ENCODE measurements around the gene PRODH. TPM values are rescaled to one million over a fixed set of nuclear protein-coding genes. Genes with fewer than 3 reads are reported as not detected.
"Not testable (repeated sequence)": the region's sequence is repeated elsewhere in the genome, so short reads cannot be mapped to it uniquely, and the experiment has no call there.

Gene PRODH
- total RNA-seq, 1 donor from 2014 or later: 1.8 TPM

GRCh38 chr22:18971321-18971751 is 35.2 kb upstream of the PRODH start:
- H3K27ac Mint-ChIP-seq (ENCODE audit: unreplicated experiment): no peak overlapping the region
- no peak for DNase-seq (ENCODE audit: low spot score)
- H3K36me3 Mint-ChIP-seq (ENCODE audit: low read depth, unreplicated experiment): no peaks in the 10 kb centered on the region
- no peak for TF ChIP-seq CTCF (IDR thresholded peaks at IDR 0.05; ENCODE audit: unreplicated experiment)
- no peaks in the 10 kb centered on the region for H3K4me1 Mint-ChIP-seq (ENCODE audit: unreplicated experiment)
- no peak overlapping the region for H3K4me3 Mint-ChIP-seq (ENCODE audit: unreplicated experiment)
- H3K27me3 Mint-ChIP-seq (ENCODE audit: unreplicated experiment): peaks cover 5% of the 10 kb centered on the region
- H3K9me3 Mint-ChIP-seq (ENCODE audit: unreplicated experiment): no peaks in the 10 kb centered on the region

DNA sequence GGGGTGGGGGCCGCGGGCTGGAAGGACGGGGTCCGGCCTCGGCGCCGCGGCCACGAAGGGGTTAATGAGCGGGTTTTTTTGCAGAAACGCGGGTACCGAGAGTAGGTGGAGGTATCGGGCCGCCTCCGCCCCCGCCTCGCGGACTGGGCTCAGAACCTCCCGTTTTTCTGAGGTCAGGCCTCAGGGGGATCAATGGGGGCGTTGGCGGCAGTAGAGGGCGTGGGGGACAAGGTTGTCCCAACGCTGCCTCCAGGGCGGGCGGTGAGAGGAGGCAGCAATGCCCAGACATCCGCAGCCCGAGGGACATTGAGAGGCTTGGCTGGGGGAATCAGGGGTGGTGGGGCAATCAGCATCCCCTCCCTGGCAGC is 34.8 kb upstream of the PRODH start:
- no peak overlapping the region for H3K27ac Mint-ChIP-seq (ENCODE audit: unreplicated experiment)
- H3K4me1 Mint-ChIP-seq (ENCODE audit: unreplicated experiment): no peaks in the 10 kb centered on the region
- no peak for TF ChIP-seq CTCF (IDR thresholded peaks at IDR 0.05; ENCODE audit: unreplicated experiment)
- DNase-seq (ENCODE audit: low spot score): no peak
- H3K36me3 Mint-ChIP-seq (ENCODE audit: low read depth, unreplicated experiment): no peaks in the 10 kb centered on the region
- peaks cover 6% of the 10 kb centered on the region for H3K27me3 Mint-ChIP-seq (ENCODE audit: unreplicated experiment)
- no peaks in the 10 kb centered on the region for H3K9me3 Mint-ChIP-seq (ENCODE audit: unreplicated experiment)
- H3K4me3 Mint-ChIP-seq (ENCODE audit: unreplicated experiment): no peak overlapping the region

DNA sequence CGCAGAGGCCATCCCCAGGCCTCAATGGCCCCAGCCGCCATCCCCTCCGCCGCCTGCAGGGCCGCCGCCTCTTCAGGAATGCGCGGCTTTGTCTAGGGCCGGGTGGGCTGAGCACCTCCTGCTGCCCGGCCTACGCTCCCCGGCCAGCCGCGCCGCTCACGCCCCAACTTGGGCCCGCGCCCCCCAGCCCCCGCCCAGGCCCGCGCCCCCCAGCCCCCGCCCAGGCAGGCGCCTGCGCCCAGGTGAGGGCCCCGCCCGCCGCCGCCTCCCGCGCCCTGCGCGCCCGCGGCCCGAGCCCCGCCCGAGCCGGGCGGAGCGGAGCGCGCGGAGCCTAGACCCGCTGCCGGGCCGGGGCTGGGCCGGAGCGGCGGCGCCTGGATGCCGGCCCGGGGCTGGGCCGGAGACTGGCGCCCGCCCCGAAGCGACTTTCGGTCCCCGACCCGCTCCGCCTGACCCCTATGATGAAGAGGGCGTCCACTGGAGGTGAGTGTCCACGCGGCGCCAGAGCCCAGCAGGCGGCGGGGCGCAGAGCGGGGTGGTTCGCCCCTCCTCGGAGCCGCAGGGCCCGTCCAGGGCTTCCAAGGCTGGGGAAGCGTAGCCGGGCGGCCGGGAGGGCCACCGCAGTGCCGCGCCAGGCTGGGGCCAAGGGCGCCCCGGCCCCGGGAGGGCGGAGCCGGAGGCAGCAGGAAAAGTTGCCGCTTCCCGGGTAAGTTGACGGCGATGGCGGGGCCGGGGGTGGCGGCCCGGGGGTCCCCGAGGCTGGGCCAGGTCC is 34.3 kb upstream of the PRODH start:
- Mint-ChIP-seq H3K36me3 (ENCODE audit: low read depth, unreplicated experiment) (no peaks in the 10 kb centered on the region), H3K4me1 (ENCODE audit: unreplicated experiment) (no peaks in the 10 kb centered on the region), H3K9me3 (ENCODE audit: unreplicated experiment) (no peaks in the 10 kb centered on the region), H3K27ac (ENCODE audit: unreplicated experiment) (no peak overlapping the region), H3K27me3 (ENCODE audit: unreplicated experiment) (peaks cover 6% of the 10 kb centered on the region), H3K4me3 (ENCODE audit: unreplicated experiment) (no peak overlapping the region)
- TF ChIP-seq CTCF (IDR thresholded peaks at IDR 0.05; ENCODE audit: unreplicated experiment): no peak
- peak; percentile 69 for DNase-seq (ENCODE audit: low spot score)

DNA sequence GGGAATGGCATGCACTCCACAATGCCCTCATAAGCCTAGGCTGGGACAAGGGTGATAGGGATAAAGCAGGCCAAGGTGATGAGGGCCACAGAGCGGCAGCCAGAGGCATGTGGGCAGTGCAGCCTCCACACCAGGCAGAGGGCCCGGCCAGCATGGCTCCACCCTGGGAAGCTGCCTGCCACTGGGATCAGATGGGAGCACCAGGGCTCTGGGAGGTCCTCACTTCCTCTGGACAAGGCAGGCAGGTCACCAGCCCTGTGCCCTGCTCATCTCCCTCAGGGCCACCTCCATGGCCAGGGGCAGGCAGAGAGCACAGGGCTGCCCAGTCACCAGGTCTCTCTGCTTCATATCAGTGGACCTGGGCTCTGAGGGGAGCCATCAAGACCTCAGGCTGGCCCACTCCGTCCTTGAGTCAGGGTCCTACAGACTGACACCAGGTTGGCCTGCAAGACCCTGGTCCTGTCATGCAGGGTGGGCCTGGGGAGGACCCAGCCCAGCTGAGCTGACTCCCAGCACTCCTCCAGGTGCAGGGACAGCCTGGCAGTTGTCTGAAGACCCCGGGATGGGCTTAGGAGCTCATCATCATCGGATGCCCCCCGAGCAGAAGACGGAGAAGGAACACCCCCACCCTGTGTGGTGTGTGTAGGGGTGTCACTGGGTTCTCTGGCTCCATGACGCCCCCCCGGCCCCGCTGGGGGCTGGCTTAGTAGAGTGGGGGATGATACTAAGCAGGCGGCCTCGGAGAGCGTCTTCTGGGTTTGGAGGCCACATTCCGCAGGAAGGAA is 33.3 kb upstream of the PRODH start:
- not testable (repeated sequence) for DNase-seq (ENCODE audit: low spot score); H3K36me3 Mint-ChIP-seq (ENCODE audit: low read depth, unreplicated experiment); H3K27me3 Mint-ChIP-seq (ENCODE audit: unreplicated experiment); H3K9me3 Mint-ChIP-seq (ENCODE audit: unreplicated experiment); H3K4me1 Mint-ChIP-seq (ENCODE audit: unreplicated experiment); H3K27ac Mint-ChIP-seq (ENCODE audit: unreplicated experiment)
- peak overlapping the region; percentile 42 for H3K4me3 Mint-ChIP-seq (ENCODE audit: unreplicated experiment)

GRCh38 chr22:18968011-18968749 is 32.1 kb upstream of the PRODH start:
- peak; percentile 72 for DNase-seq (ENCODE audit: low spot score)
- Mint-ChIP-seq H3K9me3 (ENCODE audit: unreplicated experiment) (no peaks in the 10 kb centered on the region), H3K4me3 (ENCODE audit: unreplicated experiment) (no peak overlapping the region), H3K27ac (ENCODE audit: unreplicated experiment) (no peak overlapping the region), H3K36me3 (ENCODE audit: low read depth, unreplicated experiment) (no peaks in the 10 kb centered on the region), H3K27me3 (ENCODE audit: unreplicated experiment) (peaks cover 6% of the 10 kb centered on the region), H3K4me1 (ENCODE audit: unreplicated experiment) (no peaks in the 10 kb centered on the region)
- no peak for TF ChIP-seq CTCF (IDR thresholded peaks at IDR 0.05; ENCODE audit: unreplicated experiment)

DNA sequence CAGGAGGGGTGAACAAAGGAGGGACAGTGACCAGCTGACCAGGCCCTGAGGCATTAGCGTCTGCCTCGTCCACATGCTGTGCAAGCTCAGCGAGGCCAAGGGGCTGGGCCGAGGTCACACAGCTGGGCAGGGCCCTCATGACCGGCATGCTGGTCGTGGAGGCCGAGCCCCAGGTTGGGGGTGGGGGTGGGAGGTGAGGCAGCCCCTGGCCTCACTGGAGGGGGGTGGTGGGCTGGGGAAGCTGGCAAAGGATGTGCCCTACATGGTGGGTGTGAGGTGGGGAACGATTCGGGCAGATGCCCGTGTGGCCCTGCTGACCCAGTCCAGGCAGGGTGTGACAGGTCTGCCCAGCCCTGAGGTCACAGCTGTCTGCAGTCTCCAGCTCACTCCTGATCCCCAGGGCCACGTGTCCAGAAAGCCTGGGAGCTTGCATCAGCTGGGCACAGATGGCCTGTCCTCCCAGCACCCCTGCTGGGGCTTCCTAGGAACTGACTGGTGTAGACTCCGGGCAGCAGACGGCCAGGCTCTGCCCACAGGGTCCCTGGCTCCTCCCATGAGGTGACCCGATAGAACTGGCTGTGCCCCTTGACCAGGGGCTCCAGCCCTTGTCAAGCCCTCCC is 31.4 kb upstream of the PRODH start:
- H3K27ac Mint-ChIP-seq (ENCODE audit: unreplicated experiment); DNase-seq (ENCODE audit: low spot score); H3K4me1 Mint-ChIP-seq (ENCODE audit: unreplicated experiment); H3K9me3 Mint-ChIP-seq (ENCODE audit: unreplicated experiment); H3K27me3 Mint-ChIP-seq (ENCODE audit: unreplicated experiment); H3K4me3 Mint-ChIP-seq (ENCODE audit: unreplicated experiment); H3K36me3 Mint-ChIP-seq (ENCODE audit: low read depth, unreplicated experiment): not testable (repeated sequence)

Measured in endothelial cell (in vitro differentiated cells).